ENCODE results near the gene SPIRE2. TPM values are rescaled to one million over a fixed set of nuclear protein-coding genes. Genes with fewer than 3 reads are reported as not detected.

Gene SPIRE2
- total and polyA plus RNA-seq, 9 of the 15 experiments (the other 6 are each of a cell fraction or from before 2014, with no cell fraction given): 0.70 to 7.5 (median 4.6) TPM

- no peak for TF ChIP-seq NR0B1 (IDR thresholded peaks at IDR 0.05; ENCODE audit: partially characterized antibody)
- no peak for TF ChIP-seq IRF9 (tag; IDR thresholded peaks at IDR 0.05)
- TF ChIP-seq GABPB2 (CRISPR knock-in tag; conservative IDR thresholded peaks at IDR 0.05): no peak
- TF ChIP-seq HOMEZ (CRISPR knock-in tag; IDR thresholded peaks at IDR 0.05): no peak
- TF ChIP-seq VEZF1 (CRISPR knock-in tag; IDR thresholded peaks at IDR 0.05): peak; percentile 86
- no peak for TF ChIP-seq FOXM1 (IDR thresholded peaks at IDR 0.05; ENCODE audit: low read depth)
- peak; percentile 84; the same call in 1 of the 2 replicates for TF ChIP-seq FOXM1 (CRISPR knock-in tag; IDR thresholded peaks at IDR 0.05; ENCODE audit: low read depth)
- TF ChIP-seq CREB3L1 (IDR thresholded peaks at IDR 0.05; ENCODE audit: borderline replicate concordance, low read depth): peak; percentile 58; the same call in 1 of the 2 replicates
- TF ChIP-seq ZNF224 (CRISPR knock-in tag; IDR thresholded peaks at IDR 0.05): no peak
- no peak for TF ChIP-seq ZNF512 (tag; IDR thresholded peaks at IDR 0.05)
- peak in 1 of 2 experiments; percentile 63; a peak in 2 of 4 replicates for TF ChIP-seq NONO (IDR thresholded peaks at IDR 0.05; ENCODE audit: low read depth in 2 of 2, low read length in 1 of 2)
- no peak for TF ChIP-seq ZNF707 (CRISPR knock-in tag; conservative IDR thresholded peaks at IDR 0.05)
- TF ChIP-seq CEBPB (tag; IDR thresholded peaks at IDR 0.05): no peak
- peak; percentile 53 for TF ChIP-seq TBP (optimal IDR thresholded peaks at IDR 0.05; ENCODE audit: low read depth, low read length)
- TF ChIP-seq ZFP36 (IDR thresholded peaks at IDR 0.05; ENCODE audit: low read depth, low read length, partially characterized antibody): no peak
- no peak for TF ChIP-seq USF2 (CRISPR knock-in tag; IDR thresholded peaks at IDR 0.05)
Observed at GRCh38 chr16:89873109-89873971, 45.1 kb downstream of the SPIRE2 start, which contains the start of gene TCF25 (continued).

Measured in K562 (cell line).